HEK293T (cell line): ENCODE results near the gene RASGRP4.

Source experiments
- CTCF ChIA-PET: fragments of 350-600 bp; formaldehyde crosslinking; extraction: SDS; loops from one replicate; lab custom pipeline; 2021; ENCODE audit warnings: antibody characterized with exemption, inconsistent platforms; lab: Yijun Ruan, JAX
- POLR2A ChIA-PET: fragments of 350-600 bp; formaldehyde crosslinking; extraction: SDS; loops from one replicate; lab custom pipeline; 2020; ENCODE audit warnings: antibody characterized with exemption, inconsistent platforms; lab: Yijun Ruan, JAX
- DNase-seq: peaks from one replicate; pipeline ENCODE4 v3.0.0; 2012; ENCODE audit warnings: mixed read lengths; ENCODE audit errors: extremely low spot score
- ARNT ChIP-seq: fragments of 450-650 bp; IDR thresholded peaks from 2 replicates; pipeline ENCODE4 v1.6.1; 2017; ENCODE audit warnings: mild to moderate bottlenecking
- BHLHE40 ChIP-seq: fragments of 450-650 bp; IDR thresholded peaks from 2 replicates; pipeline ENCODE4 v1.6.1; 2016; ENCODE audit warnings: mild to moderate bottlenecking, moderate library complexity, borderline replicate concordance
- CTBP1 ChIP-seq: fragments of 450-650 bp; IDR thresholded peaks from 2 replicates; pipeline ENCODE4 v1.6.1; 2016; ENCODE audit warnings: borderline replicate concordance
- ELF4 ChIP-seq: fragments of 450-650 bp; IDR thresholded peaks from 2 replicates; pipeline ENCODE4 v1.6.1; 2017; ENCODE audit warnings: antibody characterized with exemption
- FOXA1 ChIP-seq: fragments of 450-650 bp; IDR thresholded peaks from 2 replicates; pipeline ENCODE4 v1.6.1; 2016; ENCODE audit warnings: mild to moderate bottlenecking
- FOXK2 ChIP-seq: fragments of 450-650 bp; IDR thresholded peaks from 2 replicates; pipeline ENCODE4 v1.6.1; 2016; ENCODE audit warnings: mild to moderate bottlenecking
- FOXM1 ChIP-seq: fragments of 450-650 bp; IDR thresholded peaks from 2 replicates; pipeline ENCODE4 v1.6.1; 2017; ENCODE audit warnings: mild to moderate bottlenecking, borderline replicate concordance
- HDGF ChIP-seq: fragments of 450-650 bp; IDR thresholded peaks from 2 replicates; pipeline ENCODE4 v1.6.1; 2017; ENCODE audit warnings: antibody characterized with exemption, borderline replicate concordance
- L3MBTL2 ChIP-seq: fragments of 450-650 bp; conservative IDR thresholded peaks from 2 replicates; pipeline ENCODE4 v1.6.1; 2016; ENCODE audit warnings: mild to moderate bottlenecking
- LEF1 ChIP-seq: fragments of 450-650 bp; IDR thresholded peaks from 2 replicates; pipeline ENCODE4 v1.6.1; 2017; ENCODE audit warnings: mild to moderate bottlenecking, borderline replicate concordance
- NFRKB ChIP-seq: fragments of 450-650 bp; IDR thresholded peaks from 2 replicates; pipeline ENCODE4 v1.6.1; 2016; ENCODE audit warnings: mild to moderate bottlenecking, moderate library complexity
- PKNOX1 ChIP-seq: fragments of 450-650 bp; IDR thresholded peaks from 2 replicates; pipeline ENCODE4 v1.6.1; 2016
- SP1 ChIP-seq: fragments of 450-650 bp; IDR thresholded peaks from 2 replicates; pipeline ENCODE4 v1.6.1; 2017
- SUZ12 ChIP-seq: fragments of 450-650 bp; IDR thresholded peaks from 2 replicates; pipeline ENCODE4 v1.6.1; 2016; ENCODE audit warnings: mild to moderate bottlenecking
- TARDBP ChIP-seq: fragments of 450-650 bp; IDR thresholded peaks from 2 replicates; pipeline ENCODE4 v1.6.1; 2016
- ZNF384 ChIP-seq: fragments of 450-650 bp; IDR thresholded peaks from 2 replicates; pipeline ENCODE4 v1.6.1; 2016

The RASGRP4 gene

GRCh38 chr19:38421856-38422255 lies 4.2 kb downstream of the RASGRP4 start:
- TF ChIP-seq SP1: no peak
- TF ChIP-seq FOXA1: no peak
- no peak for TF ChIP-seq CTBP1
- TF ChIP-seq ARNT: no peak
- no peak for TF ChIP-seq ELF4
- TF ChIP-seq TARDBP: no peak
- no peak for TF ChIP-seq HDGF
- no peak for TF ChIP-seq PKNOX1
- TF ChIP-seq LEF1: no peak
- TF ChIP-seq ZNF384: no peak
- no peak for TF ChIP-seq NFRKB
- TF ChIP-seq FOXM1: no peak
- no peak for TF ChIP-seq SUZ12
- TF ChIP-seq L3MBTL2: no peak
- TF ChIP-seq BHLHE40: no peak
- TF ChIP-seq FOXK2: no peak
- ChIA-PET POLR2A (no interaction called here), CTCF (no interaction called here)
- no peak for DNase-seq

GRCh38 chr19:38420935-38421334 lies 5.1 kb downstream of the RASGRP4 start:
- CTCF ChIA-PET: no interaction called here

GRCh38 chr19:38417544-38418506 lies 8.2 kb downstream of the RASGRP4 start:
- TF ChIP-seq CTBP1 (no peak), HDGF (no peak), TARDBP (no peak), ZNF384 (no peak), ELF4 (no peak), FOXK2 (no peak), SUZ12 (no peak), L3MBTL2 (no peak), SP1 (no peak), BHLHE40 (no peak), FOXM1 (no peak), PKNOX1 (no peak), LEF1 (no peak), NFRKB (no peak), FOXA1 (no peak), ARNT (no peak)
- CTCF ChIA-PET: no interaction called here
- POLR2A ChIA-PET: interaction anchor here (0.7 kb wide), 1 partner anchor 8 kb away, joined by 4 read pairs; the partner anchor contains the start of gene RASGRP4
- DNase-seq: no peak

More at GRCh38 chr19:38420935-38421334, 5.1 kb downstream of the RASGRP4 start:
- DNase-seq: no peak
- TF ChIP-seq SP1 (no peak), ZNF384 (no peak), ARNT (no peak)
- POLR2A ChIA-PET: no interaction called here

- no peak for TF ChIP-seq ELF4
- TF ChIP-seq ZNF384: no peak
- TF ChIP-seq LEF1: no peak
- TF ChIP-seq FOXM1: no peak
- CTCF ChIA-PET: no interaction called here
- DNase-seq: no peak
- POLR2A ChIA-PET: interaction anchor here (0.7 kb wide), 1 partner anchor 9 kb away, joined by 4 read pairs; the partner anchor contains the start of gene RASGRP4
These were observed 8.9 kb downstream of the RASGRP4 start for GRCh38 chr19:38417146-38417543.

GRCh38 chr19:38413416-38413815 lies 12.6 kb downstream of the RASGRP4 start:
- POLR2A ChIA-PET: no interaction called here

More at GRCh38 chr19:38413416-38413815, 12.6 kb downstream of the RASGRP4 start:
- no peak for TF ChIP-seq FOXM1
- TF ChIP-seq TARDBP: no peak
- no peak for TF ChIP-seq L3MBTL2
- TF ChIP-seq NFRKB: no peak
- no peak for TF ChIP-seq HDGF
- TF ChIP-seq CTBP1: no peak
- no peak for TF ChIP-seq FOXK2
- no peak for TF ChIP-seq PKNOX1
- no peak for TF ChIP-seq ZNF384
- CTCF ChIA-PET: interaction anchor here (1.4 kb wide), 1 partner anchor 10 kb away, joined by 6 read pairs; the partner anchor contains the start of gene FAM98C
- DNase-seq: no peak
